Panc1 (cell line): ENCODE data around the gene NDUFV1.
"Not testable (repeated sequence)": the region's sequence is repeated elsewhere in the genome, so short reads cannot be mapped to it uniquely, and the experiment has no call there.

ENCODE experiments used
- POLR2AphosphoS5 ChIP-seq: IDR thresholded peaks from 2 replicates; pipeline ENCODE4 v1.6.1; 2012; ENCODE audit warnings: mild to moderate bottlenecking, low read depth, low read length, moderate library complexity
- SIN3A ChIP-seq: IDR thresholded peaks from 2 replicates; pipeline ENCODE4 v1.6.1; 2012; ENCODE audit warnings: low read depth, mild to moderate bottlenecking, low read length, moderate library complexity, borderline replicate concordance; ENCODE audit not compliant: insufficient read depth
- TCF7L2 ChIP-seq: IDR thresholded peaks from 2 replicates; pipeline ENCODE4 v1.6.1; 2011; ENCODE audit warnings: mild to moderate bottlenecking, low read depth, low read length, inconsistent platforms
- TF ChIP-seq, protein P1 (sequence below): fragments of 450-650 bp; IDR thresholded peaks from 2 replicates; pipeline ENCODE4 v1.5.1; 2017; ENCODE audit warnings: mild to moderate bottlenecking
- TF ChIP-seq, protein P2 (sequence below), 2 experiments: IDR thresholded peaks; 2 replicates each; pipeline ENCODE4 v1.6.1; 2011 to 2012; ENCODE audit warnings: low read depth in 2 of 2, control low read depth in 1 of 2, low read length in 1 of 2, mild to moderate bottlenecking in 1 of 2, moderate library complexity in 1 of 2; ENCODE audit not compliant: insufficient read depth in 1 of 2

DNA sequence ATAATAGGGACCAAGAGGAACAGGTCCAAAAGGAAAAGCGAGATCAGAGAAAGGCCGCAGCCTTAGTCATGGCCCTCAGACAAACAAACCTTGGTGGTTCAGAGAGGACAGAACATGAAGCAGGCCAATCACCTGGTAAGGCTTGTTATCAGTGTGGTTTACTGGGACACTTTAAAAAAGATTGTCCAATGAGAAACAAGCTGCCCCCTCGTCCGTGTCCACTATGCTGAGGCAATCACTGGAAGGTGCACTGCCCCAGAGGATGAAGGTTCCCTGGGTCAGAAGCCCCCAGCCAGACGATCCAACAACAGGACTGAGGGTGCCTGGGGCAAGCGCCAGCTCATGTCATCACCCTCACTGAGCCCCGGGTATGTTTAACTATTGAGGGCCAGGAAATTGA is 16.2 kb downstream of the NDUFV1 start:
- TF ChIP-seq, protein P1, sequence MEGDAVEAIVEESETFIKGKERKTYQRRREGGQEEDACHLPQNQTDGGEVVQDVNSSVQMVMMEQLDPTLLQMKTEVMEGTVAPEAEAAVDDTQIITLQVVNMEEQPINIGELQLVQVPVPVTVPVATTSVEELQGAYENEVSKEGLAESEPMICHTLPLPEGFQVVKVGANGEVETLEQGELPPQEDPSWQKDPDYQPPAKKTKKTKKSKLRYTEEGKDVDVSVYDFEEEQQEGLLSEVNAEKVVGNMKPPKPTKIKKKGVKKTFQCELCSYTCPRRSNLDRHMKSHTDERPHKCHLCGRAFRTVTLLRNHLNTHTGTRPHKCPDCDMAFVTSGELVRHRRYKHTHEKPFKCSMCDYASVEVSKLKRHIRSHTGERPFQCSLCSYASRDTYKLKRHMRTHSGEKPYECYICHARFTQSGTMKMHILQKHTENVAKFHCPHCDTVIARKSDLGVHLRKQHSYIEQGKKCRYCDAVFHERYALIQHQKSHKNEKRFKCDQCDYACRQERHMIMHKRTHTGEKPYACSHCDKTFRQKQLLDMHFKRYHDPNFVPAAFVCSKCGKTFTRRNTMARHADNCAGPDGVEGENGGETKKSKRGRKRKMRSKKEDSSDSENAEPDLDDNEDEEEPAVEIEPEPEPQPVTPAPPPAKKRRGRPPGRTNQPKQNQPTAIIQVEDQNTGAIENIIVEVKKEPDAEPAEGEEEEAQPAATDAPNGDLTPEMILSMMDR, result not testable (repeated sequence)
- TF ChIP-seq POLR2AphosphoS5, SIN3A, TCF7L2: not testable (repeated sequence)
- TF ChIP-seq, protein P2, sequence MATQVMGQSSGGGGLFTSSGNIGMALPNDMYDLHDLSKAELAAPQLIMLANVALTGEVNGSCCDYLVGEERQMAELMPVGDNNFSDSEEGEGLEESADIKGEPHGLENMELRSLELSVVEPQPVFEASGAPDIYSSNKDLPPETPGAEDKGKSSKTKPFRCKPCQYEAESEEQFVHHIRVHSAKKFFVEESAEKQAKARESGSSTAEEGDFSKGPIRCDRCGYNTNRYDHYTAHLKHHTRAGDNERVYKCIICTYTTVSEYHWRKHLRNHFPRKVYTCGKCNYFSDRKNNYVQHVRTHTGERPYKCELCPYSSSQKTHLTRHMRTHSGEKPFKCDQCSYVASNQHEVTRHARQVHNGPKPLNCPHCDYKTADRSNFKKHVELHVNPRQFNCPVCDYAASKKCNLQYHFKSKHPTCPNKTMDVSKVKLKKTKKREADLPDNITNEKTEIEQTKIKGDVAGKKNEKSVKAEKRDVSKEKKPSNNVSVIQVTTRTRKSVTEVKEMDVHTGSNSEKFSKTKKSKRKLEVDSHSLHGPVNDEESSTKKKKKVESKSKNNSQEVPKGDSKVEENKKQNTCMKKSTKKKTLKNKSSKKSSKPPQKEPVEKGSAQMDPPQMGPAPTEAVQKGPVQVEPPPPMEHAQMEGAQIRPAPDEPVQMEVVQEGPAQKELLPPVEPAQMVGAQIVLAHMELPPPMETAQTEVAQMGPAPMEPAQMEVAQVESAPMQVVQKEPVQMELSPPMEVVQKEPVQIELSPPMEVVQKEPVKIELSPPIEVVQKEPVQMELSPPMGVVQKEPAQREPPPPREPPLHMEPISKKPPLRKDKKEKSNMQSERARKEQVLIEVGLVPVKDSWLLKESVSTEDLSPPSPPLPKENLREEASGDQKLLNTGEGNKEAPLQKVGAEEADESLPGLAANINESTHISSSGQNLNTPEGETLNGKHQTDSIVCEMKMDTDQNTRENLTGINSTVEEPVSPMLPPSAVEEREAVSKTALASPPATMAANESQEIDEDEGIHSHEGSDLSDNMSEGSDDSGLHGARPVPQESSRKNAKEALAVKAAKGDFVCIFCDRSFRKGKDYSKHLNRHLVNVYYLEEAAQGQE (IDR thresholded peaks at IDR 0.05; ENCODE audit: insufficient read depth in 1 of 2, low read depth in 2 of 2, low read length in 1 of 2), result not testable (repeated sequence)
